ENCODE results near the gene ZNF32.
A peak's percentile ranks its signal among the peaks of the same experiment; 100 is the strongest.
"Not testable (repeated sequence)": the region's sequence is repeated elsewhere in the genome, so short reads cannot be mapped to it uniquely, and the experiment has no call there.

ZNF32 gene

DNA sequence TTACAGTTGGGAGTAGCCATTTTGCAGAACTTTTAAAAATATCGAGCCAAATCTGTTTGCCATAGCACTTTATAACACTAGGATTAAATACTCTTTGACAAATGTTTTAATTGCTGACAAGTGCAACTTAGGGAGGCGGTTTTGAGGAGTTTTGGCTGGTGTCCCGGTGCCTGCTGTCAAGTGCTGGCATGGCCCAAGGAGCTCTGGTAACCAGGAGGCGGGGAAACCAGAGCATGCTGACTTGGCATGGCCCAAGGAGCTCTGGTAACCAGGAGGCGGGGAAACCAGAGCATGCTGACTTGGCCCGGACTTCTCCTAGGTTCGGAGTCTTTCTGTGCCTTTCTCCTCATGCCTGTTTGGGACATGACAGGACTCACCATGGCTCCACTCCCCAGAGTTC is 30.8 kb upstream of the ZNF32 start:
- no peak for DNase-seq

- no peak for DNase-seq
Observed at GRCh38 chr10:43678654-43679053, 30.0 kb upstream of the ZNF32 start.

DNA sequence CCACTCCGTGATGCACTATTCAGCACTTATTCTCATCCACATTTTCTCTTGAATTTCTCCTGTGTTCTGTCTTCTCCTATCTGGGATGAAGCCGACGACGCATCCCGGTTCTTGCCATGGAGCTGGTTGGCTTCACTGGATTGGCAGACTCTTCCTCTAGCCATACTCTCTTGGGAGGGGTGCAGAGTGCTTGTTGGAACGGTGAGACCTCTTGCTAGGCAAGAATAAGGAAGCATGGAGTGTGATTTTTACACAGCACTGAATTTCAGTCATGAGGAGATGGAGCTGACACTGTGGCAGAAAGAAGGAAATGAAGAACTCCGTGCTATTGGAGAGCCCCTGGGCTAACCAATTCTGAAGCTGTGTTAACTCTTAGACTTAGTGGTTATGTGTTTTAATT is 28.2 kb upstream of the ZNF32 start:
- no peak for DNase-seq

DNA sequence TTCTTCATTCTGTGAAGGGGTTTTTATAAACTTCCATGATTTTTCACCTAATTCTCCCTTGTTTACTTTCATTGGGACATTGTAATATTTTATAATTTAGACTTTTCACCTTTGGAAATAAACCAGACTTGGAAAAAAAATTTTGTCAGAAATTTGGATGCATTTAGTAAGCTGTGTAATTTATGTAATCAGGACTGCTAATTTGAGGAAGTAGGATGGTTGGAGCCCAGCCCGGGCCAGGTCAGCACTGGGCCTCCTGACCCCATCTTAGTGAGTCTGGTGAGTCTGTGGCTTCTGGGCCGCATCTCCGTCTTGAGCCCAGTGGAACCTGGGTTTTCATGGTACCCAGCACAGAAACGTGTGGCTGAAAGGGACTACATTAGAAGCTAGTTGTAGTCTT is 27.6 kb upstream of the ZNF32 start:
- no peak for DNase-seq

DNA sequence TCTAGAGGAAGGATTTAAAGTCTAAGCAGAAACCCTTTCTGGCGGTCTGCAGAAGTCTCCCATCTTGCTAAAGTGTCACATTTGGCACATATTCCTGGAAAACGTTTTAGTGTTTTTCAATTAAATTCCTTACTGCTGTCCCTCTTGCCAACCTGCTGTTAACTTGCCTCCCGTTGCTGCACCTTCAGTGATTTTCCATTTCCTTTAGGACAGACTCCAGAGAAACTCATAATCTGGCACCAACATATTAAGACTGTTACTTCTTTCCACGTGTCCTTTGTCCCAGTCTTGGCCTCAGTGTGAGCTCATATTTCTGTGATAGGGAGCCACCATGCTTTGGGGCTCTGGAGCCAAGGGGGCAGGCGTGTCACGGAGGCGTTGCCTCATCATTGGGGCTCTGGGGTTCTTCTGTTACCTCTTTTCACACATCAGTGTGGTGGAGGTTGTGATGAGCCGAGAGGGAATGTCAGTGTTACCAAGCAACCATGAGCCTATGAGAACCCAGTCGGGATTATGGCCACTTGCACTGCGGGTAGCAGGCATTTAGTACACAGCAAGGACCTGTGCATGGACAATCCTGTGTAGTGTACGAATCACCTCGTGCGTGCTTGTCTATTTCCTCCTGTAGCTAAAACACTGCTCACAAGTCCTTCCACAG is 26.0 kb upstream of the ZNF32 start:
- no peak for DNase-seq

- DNase-seq, result no peak
Observed at GRCh38 chr10:43673471-43673870, 24.8 kb upstream of the ZNF32 start.

GRCh38 chr10:43671659-43672531 is 23.2 kb upstream of the ZNF32 start:
- DNase-seq, result peak; percentile 32

- no peak for DNase-seq
Observed at GRCh38 chr10:43669386-43669785, 20.7 kb upstream of the ZNF32 start.

- DNase-seq, result no peak
Observed at GRCh38 chr10:43667761-43668386, 19.2 kb upstream of the ZNF32 start.

GRCh38 chr10:43667317-43667731 is 18.6 kb upstream of the ZNF32 start:
- DNase-seq, result no peak

- DNase-seq, result no peak
Observed at GRCh38 chr10:43666552-43666951, 17.9 kb upstream of the ZNF32 start.

GRCh38 chr10:43665054-43665453 is 16.4 kb upstream of the ZNF32 start:
- no peak for DNase-seq

GRCh38 chr10:43658227-43658626 is 9.5 kb upstream of the ZNF32 start:
- no peak for DNase-seq

DNA sequence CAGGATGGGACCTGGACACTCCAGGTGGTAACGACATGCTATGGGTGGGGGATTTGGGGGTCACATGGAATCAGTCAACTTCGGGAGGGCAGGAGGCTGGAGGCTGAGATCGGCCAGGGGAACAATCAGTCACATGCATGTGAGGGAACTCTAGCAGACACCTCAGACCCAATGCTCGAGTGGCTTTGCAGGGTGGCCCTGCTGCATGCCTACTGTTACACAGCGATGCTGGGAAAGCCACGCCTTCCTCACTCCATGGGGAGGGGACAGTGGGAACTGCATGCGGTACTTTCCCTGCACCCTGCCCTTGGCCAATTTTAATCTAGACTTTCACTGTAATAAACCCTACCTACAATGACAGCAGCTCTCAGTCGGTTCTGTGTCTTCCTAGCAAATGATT is 6.6 kb upstream of the ZNF32 start:
- no peak for DNase-seq

- DNase-seq, result no peak
Observed at GRCh38 chr10:43653746-43654145, 5.1 kb upstream of the ZNF32 start.

GRCh38 chr10:43649185-43649523 is 473 bp upstream of the ZNF32 start:
- DNase-seq, result no peak

DNA sequence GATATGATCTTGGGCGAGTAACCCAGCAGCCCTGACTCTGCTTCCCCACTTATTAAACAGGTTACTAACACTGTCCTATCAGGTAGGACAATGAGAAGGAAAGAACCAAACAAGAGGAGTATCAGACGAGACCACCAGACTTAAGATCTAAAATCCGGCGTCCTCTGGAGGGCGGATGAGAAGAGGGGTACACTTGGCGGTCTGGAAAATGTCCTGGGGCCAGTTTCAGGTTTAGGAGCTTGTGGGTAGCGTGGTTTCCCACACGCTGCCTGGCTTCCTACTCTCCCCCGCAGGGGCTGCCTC is 635 bp downstream of the ZNF32 start:
- no peak for DNase-seq

- DNase-seq, result no peak
Observed at GRCh38 chr10:43647576-43647975, 1.1 kb downstream of the ZNF32 start.

DNA sequence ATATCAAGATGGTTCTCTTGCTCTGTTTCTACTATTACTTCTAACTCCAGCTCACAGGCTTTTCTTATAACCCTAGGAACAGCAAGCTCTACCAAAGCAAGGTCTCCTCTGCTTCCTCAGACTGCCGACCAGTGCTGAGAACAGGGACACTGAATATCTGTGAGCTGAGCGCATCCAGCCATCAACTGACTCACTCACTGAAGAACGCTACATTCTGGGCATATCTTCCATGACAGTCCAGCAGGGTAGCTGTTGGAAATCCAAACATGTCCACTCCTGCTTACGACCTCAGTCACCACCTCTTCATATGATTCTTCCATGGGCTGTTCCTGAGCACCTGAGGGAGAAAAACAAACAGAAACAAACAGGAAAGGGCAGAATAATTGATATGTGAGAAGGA is 2.8 kb downstream of the ZNF32 start:
- no peak for DNase-seq

DNA sequence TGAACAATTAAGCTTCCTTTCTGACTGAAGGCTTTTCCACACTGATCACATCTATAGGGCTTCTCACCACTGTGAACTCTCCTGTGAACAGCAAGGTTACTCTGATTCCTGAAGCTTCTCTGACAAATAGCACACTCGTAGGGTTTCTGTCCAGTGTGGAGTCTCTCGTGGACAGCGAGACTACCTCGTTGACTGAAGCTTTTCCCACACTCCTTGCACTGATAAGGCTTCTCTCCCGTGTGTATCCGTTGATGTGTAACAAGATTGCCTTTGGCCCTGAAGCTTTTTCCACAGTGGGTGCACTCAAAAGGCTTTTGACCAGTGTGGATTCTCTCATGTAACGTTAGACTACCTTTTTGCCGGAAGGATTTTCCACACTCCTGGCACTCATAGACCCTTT is 4.4 kb downstream of the ZNF32 start:
- peak; percentile 5 for DNase-seq

- no peak for DNase-seq
Observed at GRCh38 chr10:43640603-43641002, 8.1 kb downstream of the ZNF32 start.

- not testable (repeated sequence) for DNase-seq
Observed at GRCh38 chr10:43635816-43636215, 12.9 kb downstream of the ZNF32 start.

DNA sequence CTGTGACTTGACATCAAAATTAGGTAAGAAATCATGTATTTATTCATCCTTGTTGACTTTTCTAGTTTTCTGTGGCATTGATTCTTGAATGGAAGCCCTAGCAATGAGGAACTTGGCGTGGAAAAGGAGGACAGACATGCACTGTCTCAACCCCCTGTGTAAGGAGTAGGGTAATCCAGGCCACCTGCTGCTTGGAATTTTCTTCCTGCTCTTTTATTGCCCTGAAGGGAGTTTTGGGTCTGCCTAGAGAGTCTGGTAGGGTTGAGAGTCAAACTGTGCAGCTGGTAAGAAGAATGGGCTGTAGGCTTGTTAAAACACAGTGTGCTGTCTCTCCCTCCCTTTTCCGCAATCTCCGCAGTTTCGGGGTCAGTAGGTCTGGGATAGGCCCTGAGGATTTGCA is 19.7 kb downstream of the ZNF32 start:
- no peak for DNase-seq

DNA sequence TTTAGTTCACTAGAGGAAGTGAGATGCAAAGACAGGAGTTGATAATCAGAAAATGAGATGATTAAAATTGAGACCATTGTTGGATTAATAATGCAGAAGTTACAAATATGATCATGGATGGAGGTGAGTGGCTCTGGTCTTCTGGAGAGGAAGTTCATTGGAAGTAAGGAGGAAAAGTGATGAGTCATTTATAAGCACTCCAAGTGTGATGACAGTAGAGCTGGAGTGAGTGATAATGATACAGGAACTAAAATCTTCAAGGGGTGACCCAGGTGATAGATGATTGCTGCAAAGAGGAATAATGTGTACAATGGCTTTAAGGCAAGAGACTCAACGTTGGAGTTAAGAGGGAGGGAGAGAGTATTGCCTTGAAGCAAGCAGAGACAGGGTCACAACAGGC is 20.7 kb downstream of the ZNF32 start:
- DNase-seq, result no peak

All from DMS153 (cell line).